PC-3 (cell line): ENCODE measurements around the gene DNAH10.

ENCODE experiments used
- CTCF ChIP-seq: fragments of 300-600 bp; sonication (generic); conservative IDR thresholded peaks from 2 replicates; pipeline ENCODE4 v1.5.1; 2017; ENCODE audit warnings: antibody characterized with exemption, low read depth, mild to moderate bottlenecking, low read length
- EZH2 ChIP-seq: fragments of 300-600 bp; sonication (generic); IDR thresholded peaks from one replicate; pipeline ENCODE4 v1.6.1; 2017; ENCODE audit warnings: antibody characterized with exemption, mild to moderate bottlenecking, low read length; ENCODE audit not compliant: unreplicated experiment
- EZH2phosphoT487 ChIP-seq: fragments of 300-600 bp; sonication (generic); IDR thresholded peaks from 2 replicates; pipeline ENCODE4 v1.6.1; 2018; ENCODE audit warnings: mild to moderate bottlenecking, antibody characterized with exemption, low read length, borderline replicate concordance

- TF ChIP-seq CTCF (no peak), EZH2phosphoT487 (no peak), EZH2 (no peak)
Measured at GRCh38 chr12:123948401-123948795, 186.3 kb downstream of the DNAH10 start.
